Naive thymus-derived CD8-positive, alpha-beta T cell (primary cell): ENCODE results near the gene CLIP3. TPM values are rescaled to one million over a fixed set of nuclear protein-coding genes. Genes with fewer than 3 reads are reported as not detected.

ENCODE experiments used
- ATAC-seq, 2 donors: fragments of 150-1000 bp; cut with Tn5 transposase in 1 of 2; sonication (Bioruptor Pico), chemical (Tn5 transposase) in 1 of 2; 1 replicate in 1 of 2; 2 replicates in 1 of 2; pipeline ENCODE4 v1.10.0; 2021; ENCODE audit warnings: mild to moderate bottlenecking in 2 of 2, moderate library complexity in 2 of 2
- POLR2A ChIA-PET: fragments of 350-600 bp; sonication (Branson Sonifier 250); formaldehyde crosslinking; loops from one replicate; lab custom pipeline; 2021; ENCODE audit warnings: antibody characterized with exemption; lab: Charles Lee
- DNase-seq, 10 donors: peaks; one replicate each; pipeline versions ENCODE4 v3.0.0 to v3.0.0-alpha.2; 2020 to 2022
- H3K27ac Mint-ChIP-seq, 10 donors: one replicate each; pipeline ENCODE4 v1.8.0; 2020 to 2022; ENCODE audit warnings: mild to moderate bottlenecking in 10 of 10, mixed read lengths in 10 of 10, moderate library complexity in 4 of 10, inconsistent platforms in 1 of 10
- H3K27me3 Mint-ChIP-seq, 5 donors: one replicate each; pipeline ENCODE4 v1.8.0; 2021 to 2022; ENCODE audit warnings: mixed read lengths in 5 of 5
- H3K36me3 Mint-ChIP-seq, 3 donors: one replicate each; pipeline ENCODE4 v1.8.0; 2020 to 2022; ENCODE audit warnings: mixed read lengths in 3 of 3, mild to moderate bottlenecking in 2 of 3, inconsistent platforms in 1 of 3
- H3K4me1 Mint-ChIP-seq, 4 donors: one replicate each; pipeline ENCODE4 v1.8.0; 2021 to 2022; ENCODE audit warnings: mixed read lengths in 4 of 4
- H3K4me3 Mint-ChIP-seq, 10 donors: one replicate each; pipeline ENCODE4 v1.8.0; 2020 to 2022; ENCODE audit warnings: mild to moderate bottlenecking in 10 of 10, mixed read lengths in 10 of 10, moderate library complexity in 6 of 10, inconsistent platforms in 1 of 10
- H3K9me3 Mint-ChIP-seq, 9 donors: one replicate each; pipeline ENCODE4 v1.8.0; 2020 to 2022; ENCODE audit warnings: mixed read lengths in 9 of 9, mild to moderate bottlenecking in 3 of 9, inconsistent platforms in 1 of 9, moderate library complexity in 1 of 9
- polyA plus RNA-seq, 3 donors: library from polyadenylated mRNA; unstranded; fragments of 300-500 nt; fragmentation: Illumina TruSeq; gene quantifications; one replicate each; pipeline ENCODE4 v1.2.3, GENCODE V29; 2021
- total RNA-seq, 8 experiments: library from RNA in 2 of 8; stranded (reverse) in 2 of 8; gene quantifications; one replicate each; pipeline ENCODE4 v1.2.3 and lab custom pipeline; 2021 to 2026

The CLIP3 gene
- total and polyA plus RNA-seq, 5 experiments from 2014 or later: 1.3 to 2.6 (median 1.6) TPM; not detected in 1

- H3K4me1 Mint-ChIP-seq: peaks cover 21 to 48% (median 41%) of the 10 kb centered on the region in 4 donors
- DNase-seq: peak; percentile 93 to 99 (median 98)
- H3K27ac Mint-ChIP-seq: peak within 1 kb of the TSS; percentile 95 to 99 (median 98)
- no peaks in the 10 kb centered on the region for H3K9me3 Mint-ChIP-seq
- peaks cover 0 to 1% (median 0%) of the 10 kb centered on the region in 3 donors for H3K36me3 Mint-ChIP-seq
- H3K4me3 Mint-ChIP-seq: peak within 1 kb of the TSS; percentile 91 to 99 (median 97)
- ATAC-seq: peak; percentile 98
- no peaks in the 10 kb centered on the region for H3K27me3 Mint-ChIP-seq
- POLR2A ChIA-PET: interaction anchor here (0.5 to 1.7 kb wide), 9 partner anchors 11 to 376 kb away, joined by 3 to 10 read pairs (median 4); partner anchors contain the start of genes POLR2I, SDHAF1, TBCB and THAP8
Measured at GRCh38 chr19:36014012-36014924, 18.4 kb downstream of the CLIP3 start, which contains the start of gene ALKBH6. Gene ALKBH6 (minus strand): TSS chr19:36014213. CDS start chr19:36013397, 816 bp downstream.

DNA sequence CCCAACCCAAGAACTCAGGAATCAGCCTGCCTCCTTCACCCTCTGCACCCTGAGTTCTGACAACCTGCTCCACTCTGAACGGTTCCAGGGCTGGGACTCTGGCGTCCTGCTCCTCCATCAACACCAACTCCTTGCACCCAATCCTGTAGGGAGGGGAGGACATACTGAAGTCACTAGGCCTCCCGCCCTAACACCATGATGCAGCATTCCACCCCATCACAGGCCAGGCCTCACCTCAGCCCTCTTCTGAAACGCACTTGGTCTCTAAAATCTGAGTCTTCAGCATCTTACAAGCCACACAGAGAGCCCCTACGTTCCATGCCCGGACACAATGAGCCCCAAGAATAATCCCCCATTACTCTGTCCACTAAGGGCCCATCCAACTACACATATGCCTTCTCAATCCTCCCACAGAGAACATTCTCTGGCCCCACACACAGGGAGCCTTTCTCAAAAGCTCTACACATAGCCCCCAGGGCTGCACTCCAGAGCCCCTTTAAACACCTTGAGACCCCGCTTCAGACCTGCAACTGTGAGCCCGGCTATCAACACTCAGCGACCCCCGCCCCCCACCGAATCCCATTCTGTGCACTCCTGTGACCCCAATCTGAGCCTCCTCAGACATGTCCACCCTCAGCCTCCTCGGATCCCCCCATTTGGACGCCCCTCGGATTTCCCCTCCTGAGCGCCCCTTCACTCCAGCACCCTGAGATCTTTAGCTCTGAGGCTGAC lies 19.2 kb downstream of the CLIP3 start:
- POLR2A ChIA-PET: interaction anchor here (0.9 to 1.7 kb wide), 8 partner anchors 11 to 201 kb away, joined by 3 to 10 read pairs (median 5); partner anchors contain the start of genes POLR2I, SDHAF1, TBCB and THAP8
- Mint-ChIP-seq H3K4me1 (peaks cover 21 to 55% (median 45%) of the 10 kb centered on the region in 4 donors), H3K4me3 (peak overlapping the region; percentile 91 to 99 (median 97)), H3K27ac (peak overlapping the region; percentile 95 to 99 (median 98)), H3K36me3 (no peaks in the 10 kb centered on the region), H3K9me3 (no peaks in the 10 kb centered on the region), H3K27me3 (no peaks in the 10 kb centered on the region)
- DNase-seq: no peak
- ATAC-seq: no peak

DNA sequence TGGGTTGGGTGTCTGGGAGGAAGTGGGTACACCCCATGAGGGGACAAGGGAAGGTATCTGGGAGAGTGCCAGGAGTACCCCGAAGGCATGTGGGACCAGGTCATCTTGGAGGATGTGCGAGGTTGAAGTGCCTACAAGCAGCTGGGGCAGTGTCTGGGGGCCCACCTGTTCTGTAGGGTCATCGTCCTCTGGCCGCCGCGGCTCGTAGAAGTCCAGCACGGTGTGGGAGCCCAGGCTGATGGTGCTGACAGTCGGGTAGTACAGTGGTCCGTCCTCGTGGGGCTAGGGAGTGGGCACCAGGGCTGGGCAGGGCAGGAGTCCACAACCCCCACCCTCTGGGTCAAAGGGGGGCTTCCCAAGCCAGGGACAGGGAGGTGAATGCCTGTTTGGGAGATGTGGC lies 22.3 kb downstream of the CLIP3 start:
- DNase-seq: no peak
- H3K36me3 Mint-ChIP-seq: no peaks in the 10 kb centered on the region
- POLR2A ChIA-PET: no interaction called here
- no peaks in the 10 kb centered on the region for H3K27me3 Mint-ChIP-seq
- no peaks in the 10 kb centered on the region for H3K9me3 Mint-ChIP-seq
- peak overlapping the region in 4 of 10 donors; percentile 19 to 69 (median 34) for H3K4me3 Mint-ChIP-seq
- H3K27ac Mint-ChIP-seq: peak overlapping the region in 2 of 10 donors; percentile 51 to 72
- H3K4me1 Mint-ChIP-seq: peaks cover 25 to 49% (median 40%) of the 10 kb centered on the region in 4 donors
- no peak for ATAC-seq

DNA sequence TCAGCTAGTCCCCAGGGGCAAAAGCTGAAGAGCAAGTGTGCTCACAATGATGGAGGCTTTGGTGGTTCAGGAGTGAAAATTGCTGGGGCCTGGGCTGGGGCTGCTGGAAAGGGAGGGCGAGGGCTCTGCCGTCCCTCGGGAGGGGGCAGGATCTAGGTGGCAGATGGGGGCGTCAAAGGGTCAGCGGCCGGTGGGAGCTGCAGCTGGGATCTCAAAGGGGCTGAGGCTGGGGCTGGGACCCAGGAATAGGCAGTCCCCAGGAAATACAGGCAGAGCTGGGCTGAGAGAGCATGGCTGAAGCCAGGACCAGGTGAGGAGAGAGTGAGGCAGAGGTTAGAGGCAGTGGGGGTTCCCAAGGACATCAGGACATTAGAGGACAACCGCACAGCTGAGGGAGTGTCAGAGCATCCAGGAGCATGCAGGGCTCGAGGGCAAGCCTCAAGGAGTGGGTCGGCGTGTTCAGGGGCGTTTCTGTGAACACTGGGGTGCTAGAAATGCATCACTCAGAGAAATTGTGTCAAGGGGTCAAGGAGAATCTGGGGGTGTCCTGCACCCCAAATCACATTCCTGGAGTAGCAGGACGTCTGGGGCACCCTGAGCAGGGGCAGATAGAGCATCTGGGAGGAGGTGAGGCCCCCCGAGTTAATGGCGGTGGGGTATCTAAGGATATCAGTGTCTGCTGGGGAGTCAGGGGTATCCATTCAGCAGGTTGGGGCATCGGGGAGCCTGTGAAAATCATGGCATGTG lies 22.9 kb downstream of the CLIP3 start:
- Mint-ChIP-seq H3K36me3 (no peaks in the 10 kb centered on the region), H3K27ac (peak overlapping the region in 7 of 10 donors; percentile 28 to 85 (median 53)), H3K9me3 (no peaks in the 10 kb centered on the region), H3K4me3 (peak overlapping the region; percentile 52 to 81 (median 65)), H3K4me1 (peaks cover 25 to 43% (median 35%) of the 10 kb centered on the region in 4 donors), H3K27me3 (no peaks in the 10 kb centered on the region)
- POLR2A ChIA-PET: interaction anchor here (0.6 kb wide), 1 partner anchor 1083 kb away, joined by 3 read pairs; the partner anchor contains the start of gene ZNF30
- ATAC-seq (no peak), DNase-seq (no peak)

GRCh38 chr19:36009220-36009619 lies 23.5 kb downstream of the CLIP3 start:
- H3K9me3 Mint-ChIP-seq: no peaks in the 10 kb centered on the region
- POLR2A ChIA-PET: interaction anchor here (0.6 kb wide), 1 partner anchor 1083 kb away, joined by 3 read pairs; the partner anchor contains the start of gene ZNF30
- peak overlapping the region; percentile 52 to 82 (median 65) for H3K4me3 Mint-ChIP-seq
- peak overlapping the region in 5 of 10 donors; percentile 22 to 85 (median 33) for H3K27ac Mint-ChIP-seq
- DNase-seq: peak in 5 of 10 donors; percentile 23 to 47 (median 30)
- peaks cover 21 to 37% (median 30%) of the 10 kb centered on the region in 4 donors for H3K4me1 Mint-ChIP-seq
- peaks cover 0 to 2% (median 0%) of the 10 kb centered on the region in 3 donors for H3K36me3 Mint-ChIP-seq
- H3K27me3 Mint-ChIP-seq: no peaks in the 10 kb centered on the region
- ATAC-seq: peak in 1 of 2 donors; percentile 18

DNA sequence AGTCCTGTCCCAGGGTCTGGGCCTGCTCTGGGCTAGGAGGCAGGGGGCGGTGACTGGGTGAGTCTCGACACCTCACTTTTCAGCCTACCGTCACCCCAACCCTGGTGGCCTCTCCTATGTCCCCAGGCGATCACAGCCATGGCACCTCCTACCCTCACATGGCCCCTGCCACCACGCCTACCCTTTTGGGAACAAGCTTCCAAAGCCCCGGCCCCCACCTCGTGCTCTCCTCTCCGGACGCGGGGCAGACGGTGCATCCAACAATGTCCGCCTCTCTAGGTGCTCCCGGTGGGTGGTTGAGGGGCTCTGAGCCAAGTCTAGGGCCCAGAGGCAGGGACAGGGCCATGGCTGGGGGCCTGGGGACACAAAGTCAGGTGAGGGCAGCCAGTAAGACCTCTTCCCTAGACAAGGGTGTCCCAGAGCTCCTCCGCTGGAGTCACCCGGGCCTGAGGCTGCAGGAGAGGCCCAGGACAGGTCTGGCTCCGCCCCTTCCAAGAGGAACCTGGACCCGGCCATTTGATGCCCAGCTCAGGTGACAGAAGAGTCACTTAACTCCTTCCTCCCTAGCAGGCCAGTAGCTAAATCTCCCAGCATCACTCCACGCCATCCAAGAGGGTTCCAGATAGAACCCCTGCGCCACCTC lies 24.2 kb downstream of the CLIP3 start, which contains the start of gene SYNE4:
Gene SYNE4 (minus strand): TSS at position 478 of the 643 bp plus-strand sequence. CDS start 132 bp downstream, at position 346.
- Mint-ChIP-seq H3K36me3 (peaks cover 0 to 2% (median 0%) of the 10 kb centered on the region in 3 donors), H3K27me3 (no peaks in the 10 kb centered on the region), H3K4me3 (peak within 1 kb of the TSS; percentile 52 to 82 (median 65)), H3K27ac (peak within 1 kb of the TSS in 6 of 10 donors; percentile 31 to 85 (median 49)), H3K4me1 (peaks cover 14 to 30% (median 22%) of the 10 kb centered on the region in 4 donors), H3K9me3 (no peaks in the 10 kb centered on the region)
- no peak for ATAC-seq
- POLR2A ChIA-PET: interaction anchor here (1.0 to 1.5 kb wide), 2 partner anchors 15 to 17 kb away, joined by 3 read pairs; no protein-coding TSS in a partner anchor
- no peak for DNase-seq

DNA sequence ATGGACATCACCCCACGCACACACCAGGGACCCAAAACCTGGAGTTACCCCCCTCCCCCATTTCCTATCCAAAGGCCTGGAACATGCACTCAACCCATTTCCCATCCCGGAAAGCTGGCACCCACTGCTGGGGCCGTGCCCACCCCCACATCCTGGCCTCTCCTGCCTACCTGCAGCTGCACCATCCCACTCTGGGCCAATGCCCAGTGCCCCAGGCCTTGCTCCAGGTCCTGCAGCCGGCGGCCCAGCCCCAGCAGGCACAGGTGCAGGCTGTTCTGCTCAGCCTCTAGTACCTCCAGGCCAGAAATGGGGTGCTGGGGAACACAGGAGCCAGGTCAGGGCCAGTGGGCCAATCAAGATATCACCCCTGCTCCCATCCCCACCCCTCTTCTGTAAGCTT lies 25.7 kb downstream of the CLIP3 start:
- Mint-ChIP-seq H3K27ac (no peak overlapping the region), H3K9me3 (no peaks in the 10 kb centered on the region), H3K36me3 (peaks cover 0 to 2% (median 0%) of the 10 kb centered on the region in 3 donors), H3K4me3 (no peak overlapping the region), H3K27me3 (no peaks in the 10 kb centered on the region), H3K4me1 (peaks cover 12 to 21% (median 15%) of the 10 kb centered on the region in 4 donors)
- DNase-seq (no peak), ATAC-seq (no peak)
- POLR2A ChIA-PET: interaction anchor here (0.7 kb wide), 1 partner anchor 195 kb away, joined by 3 read pairs; no protein-coding TSS in a partner anchor

- H3K4me3 Mint-ChIP-seq: no peak overlapping the region
- no peak for DNase-seq
- POLR2A ChIA-PET: interaction anchor here (1.2 kb wide), 1 partner anchor 11 kb away, joined by 4 read pairs; the partner anchor contains the start of gene ALKBH6
- H3K36me3 Mint-ChIP-seq: peaks cover 0 to 15% (median 0%) of the 10 kb centered on the region in 3 donors
- H3K27ac Mint-ChIP-seq: peak overlapping the region in 2 of 10 donors; percentile 9 to 59
- no peaks in the 10 kb centered on the region for H3K27me3 Mint-ChIP-seq
- peaks cover 5 to 21% (median 11%) of the 10 kb centered on the region in 4 donors for H3K4me1 Mint-ChIP-seq
- no peaks in the 10 kb centered on the region for H3K9me3 Mint-ChIP-seq
- no peak for ATAC-seq
Measured at GRCh38 chr19:36003284-36003683, 29.4 kb downstream of the CLIP3 start.

- POLR2A ChIA-PET: interaction anchor here (0.7 kb wide), 1 partner anchor 213 kb away, joined by 3 read pairs; the partner anchor contains the start of gene ZNF565
- Mint-ChIP-seq H3K36me3 (peaks cover 0 to 27% (median 0%) of the 10 kb centered on the region in 3 donors), H3K4me3 (no peak overlapping the region), H3K9me3 (no peaks in the 10 kb centered on the region), H3K4me1 (peaks cover 12 to 34% (median 24%) of the 10 kb centered on the region in 4 donors), H3K27ac (no peak overlapping the region), H3K27me3 (no peaks in the 10 kb centered on the region)
- ATAC-seq (no peak), DNase-seq (no peak)
Measured at GRCh38 chr19:36001605-36002004, 31.1 kb downstream of the CLIP3 start.

GRCh38 chr19:35996777-35997176 lies 35.9 kb downstream of the CLIP3 start:
- Mint-ChIP-seq H3K9me3 (no peaks in the 10 kb centered on the region), H3K27me3 (no peaks in the 10 kb centered on the region), H3K4me3 (peak overlapping the region in 9 of 10 donors; percentile 84 to 96 (median 87)), H3K36me3 (peaks cover 0 to 28% (median 0%) of the 10 kb centered on the region in 3 donors), H3K4me1 (peaks cover 22 to 50% (median 44%) of the 10 kb centered on the region in 4 donors), H3K27ac (peak overlapping the region; percentile 8 to 89 (median 80))
- DNase-seq (no peak), ATAC-seq (no peak)
- POLR2A ChIA-PET: interaction anchor here (1.0 to 5.1 kb wide), 4 partner anchors 17 to 118 kb away, joined by 4 to 30 read pairs (median 5); partner anchors contain the start of genes ALKBH6, POLR2I, TBCB and THAP8
